ENCODE measurements around the gene SSBP4.

Gene SSBP4

GRCh38 chr19:18431351-18432197, 12.4 kb downstream of the SSBP4 start (continued):
- 0 out of 2 replicates have a peak, but pooled peaks have one; percentile 10 for TF ChIP-seq ZNF10 (tag by site-specific recombination; IDR thresholded peaks at IDR 0.05)
- TF ChIP-seq ZNF155 (tag by site-specific recombination; IDR thresholded peaks at IDR 0.05) = no peak
- TF ChIP-seq ELK4 (IDR thresholded peaks at IDR 0.05; ENCODE audit: borderline replicate concordance, low read depth, low read length) = no peak
- no peak for TF ChIP-seq OVOL3 (tag by site-specific recombination; IDR thresholded peaks at IDR 0.05)
- TF ChIP-seq ZNF175 (tag by site-specific recombination; IDR thresholded peaks at IDR 0.05) = no peak
- no peak for TF ChIP-seq TRIM28 (IDR thresholded peaks at IDR 0.05; ENCODE audit: borderline replicate concordance, low read length)
- no peak for TF ChIP-seq ZNF513 (tag by site-specific recombination; IDR thresholded peaks at IDR 0.05)
- no peak for TF ChIP-seq ZNF585B (tag by site-specific recombination; IDR thresholded peaks at IDR 0.05)
- no peak for TF ChIP-seq ZNF362 (tag by site-specific recombination; IDR thresholded peaks at IDR 0.05)
- no peak for TF ChIP-seq PBX3 (CRISPR knock-in tag; IDR thresholded peaks at IDR 0.05)
- TF ChIP-seq ZBTB20 (tag by site-specific recombination; IDR thresholded peaks at IDR 0.05) = peak; percentile 39; the same call in 1 of the 2 replicates
- peak; percentile 49; the same call in 1 of the 2 replicates for TF ChIP-seq ZEB2 (tag by site-specific recombination; IDR thresholded peaks at IDR 0.05)
- no peak for TF ChIP-seq ZNF654 (tag by site-specific recombination; IDR thresholded peaks at IDR 0.05; ENCODE audit: low read depth)
- no peak for TF ChIP-seq ATF2 (tag by site-specific recombination; IDR thresholded peaks at IDR 0.05; ENCODE audit: low read depth)
- TF ChIP-seq SP2 (tag by site-specific recombination; IDR thresholded peaks at IDR 0.05) = peak; percentile 56
- TF ChIP-seq BCL11A (tag by site-specific recombination; IDR thresholded peaks at IDR 0.05; ENCODE audit: low read depth) = no peak; the same call in 1 of the 2 replicates
- TF ChIP-seq PRDM2 (tag by site-specific recombination; IDR thresholded peaks at IDR 0.05; ENCODE audit: borderline replicate concordance) = no peak
- TF ChIP-seq KLF10 (tag by site-specific recombination; IDR thresholded peaks at IDR 0.05) = no peak
- TF ChIP-seq YY1 (tag by site-specific recombination; IDR thresholded peaks at IDR 0.05) = no peak
- TF ChIP-seq ZNF707 (tag by site-specific recombination; IDR thresholded peaks at IDR 0.05) = no peak
- no peak for TF ChIP-seq SALL2 (tag by site-specific recombination; IDR thresholded peaks at IDR 0.05; ENCODE audit: borderline replicate concordance)
- TF ChIP-seq ZNF629 (tag by site-specific recombination; IDR thresholded peaks at IDR 0.05) = no peak
- TF ChIP-seq HIC1 (tag by site-specific recombination; IDR thresholded peaks at IDR 0.05) = peak; percentile 83
- no peak for TF ChIP-seq ZNF791 (tag by site-specific recombination; IDR thresholded peaks at IDR 0.05)
- no peak for TF ChIP-seq ZNF548 (tag by site-specific recombination; IDR thresholded peaks at IDR 0.05)
